Loucy (cell line): ENCODE data around the gene PPME1.

Experiments used
- CTCF ChIP-seq: fragments of 200-600 bp; sonication (generic); conservative IDR thresholded peaks from 2 replicates; pipeline ENCODE4 v1.5.1; 2014; ENCODE audit warnings: mild to moderate bottlenecking, antibody characterized with exemption, low read length
- EZH2phosphoT487 ChIP-seq: fragments of 200-600 bp; IDR thresholded peaks from 2 replicates; pipeline ENCODE4 v1.6.1; 2018; ENCODE audit warnings: antibody characterized with exemption, mild to moderate bottlenecking, moderate library complexity, borderline replicate concordance

GRCh38 chr11:74279256-74279655, 108.2 kb downstream of the PPME1 start:
- no peak for TF ChIP-seq CTCF
- no peak for TF ChIP-seq EZH2phosphoT487
